Muscle of back (tissue), 13 donors: Measurements from ENCODE around the gene SAP130. TPM values are rescaled to one million over a fixed set of nuclear protein-coding genes. Genes with fewer than 3 reads are reported as not detected.

Source experiments
- DNase-seq, 3 donors: peaks; one replicate each; pipeline versions ENCODE4 v3.0.0 to v3.0.0-alpha.2; 2013
- long read RNA-seq, 9 donors: transcript quantifications; one replicate each; lab custom pipeline, GENCODE V29; 2026
- polyA plus RNA-seq, 10 donors: library from polyadenylated mRNA; unstranded; fragments of 120-200 nt; gene quantifications; one replicate each; pipeline ENCODE4 v1.2.1, GENCODE V29; 2013; ENCODE audit not compliant: insufficient read length in 10 of 10

The SAP130 gene
- polyA plus RNA-seq = 10 to 100 TPM; 11.5 to 16.8 (median 13.6) TPM
- long read RNA-seq, donor 1, full-length matches to known transcripts = 1 of 1 reads
- long read RNA-seq, donor 1, partial matches to known transcripts = 0 of 1 reads
- long read RNA-seq, donor 1, other reads (novel, unspliced or antisense) = 0 of 1 reads
- long read RNA-seq, donor 2, full-length matches to known transcripts = 1 of 1 reads
- long read RNA-seq, donor 2, partial matches to known transcripts = 0 of 1 reads
- long read RNA-seq, donor 2, other reads (novel, unspliced or antisense) = 0 of 1 reads
- long read RNA-seq, donor 3 = 0 reads
- long read RNA-seq, donor 4, full-length matches to known transcripts = 1 of 1 reads
- long read RNA-seq, donor 4, partial matches to known transcripts = 0 of 1 reads
- long read RNA-seq, donor 4, other reads (novel, unspliced or antisense) = 0 of 1 reads
- long read RNA-seq, donor 5 = 0 reads
- long read RNA-seq, donor 6 = 0 reads
- long read RNA-seq, donor 7, full-length matches to known transcripts = 1 of 1 reads
- long read RNA-seq, donor 7, partial matches to known transcripts = 0 of 1 reads
- long read RNA-seq, donor 7, other reads (novel, unspliced or antisense) = 0 of 1 reads
- long read RNA-seq, donor 8 = 0 reads
- long read RNA-seq, donor 9 = 0 reads

- peak; percentile 96 to 99 (median 96) for DNase-seq
Observed at GRCh38 chr2:128027801-128028667, at the start of gene SAP130. Gene SAP130 (minus strand): TSS chr2:128028059. CDS start chr2:128026292, 1,767 bp downstream.

- DNase-seq = no peak
Observed at GRCh38 chr2:128076461-128077106, 48.7 kb upstream of the SAP130 start.

GRCh38 chr2:128073278-128073677 is 45.4 kb upstream of the SAP130 start:
- no peak for DNase-seq

- DNase-seq = no peak
Observed at GRCh38 chr2:128069769-128070168, 41.9 kb upstream of the SAP130 start.

GRCh38 chr2:128064353-128064752 is 36.5 kb upstream of the SAP130 start:
- DNase-seq = no peak

- DNase-seq = no peak
Observed at GRCh38 chr2:128062571-128062970, 34.7 kb upstream of the SAP130 start.

- no peak for DNase-seq
Observed at GRCh38 chr2:128058114-128058513, 30.3 kb upstream of the SAP130 start.

- no peak for DNase-seq
Observed at GRCh38 chr2:128057334-128057733, 29.5 kb upstream of the SAP130 start.

- no peak for DNase-seq
Observed at GRCh38 chr2:128054104-128054885, 26.4 kb upstream of the SAP130 start.

GRCh38 chr2:128053331-128053730 is 25.5 kb upstream of the SAP130 start:
- DNase-seq = no peak

- no peak for DNase-seq
Observed at GRCh38 chr2:128043041-128043440, 15.2 kb upstream of the SAP130 start.

GRCh38 chr2:128041561-128041960 is 13.7 kb upstream of the SAP130 start:
- DNase-seq = no peak

- DNase-seq = no peak
Observed at GRCh38 chr2:128040166-128040771, 12.4 kb upstream of the SAP130 start.

GRCh38 chr2:128039535-128039934 is 11.7 kb upstream of the SAP130 start:
- no peak for DNase-seq

GRCh38 chr2:128038411-128038810 is 10.6 kb upstream of the SAP130 start:
- no peak for DNase-seq

GRCh38 chr2:128037649-128038048 is 9.8 kb upstream of the SAP130 start:
- DNase-seq = no peak

- no peak for DNase-seq
Observed at GRCh38 chr2:128036748-128037607, 9.1 kb upstream of the SAP130 start.

- no peak for DNase-seq
Observed at GRCh38 chr2:128032092-128032491, 4.2 kb upstream of the SAP130 start.

- peak in 1 of 3 donors; percentile 3 for DNase-seq
Observed at GRCh38 chr2:128028668-128029054, 802 bp upstream of the SAP130 start.
